WTC11 (cell line): Measurements from ENCODE around the gene C9orf153. TPM values are rescaled to one million over a fixed set of nuclear protein-coding genes. Genes with fewer than 3 reads are reported as not detected.
A peak's percentile ranks its signal among the peaks of the same experiment; 100 is the strongest.

ENCODE experiments used
- ATAC-seq: fragments of 200-7000 bp; cut with Tn5 transposase; 2 replicates; pipeline ENCODE4 v1.10.0; 2021; ENCODE audit warnings: mild to moderate bottlenecking, moderate library complexity
- CTCF ChIA-PET: fragments of 300-600 bp; sonication (Branson Sonifier 250); formaldehyde crosslinking; loops from one replicate; lab custom pipeline; 2021; ENCODE audit warnings: antibody characterized with exemption; lab: Charles Lee
- POLR2A ChIA-PET: fragments of 350-600 bp; sonication (Branson Sonifier 250); formaldehyde crosslinking; loops from one replicate; lab custom pipeline; 2021; ENCODE audit warnings: antibody characterized with exemption; lab: Charles Lee
- DNase-seq: peaks from one replicate; pipeline ENCODE4 v3.0.0; 2021; ENCODE audit warnings: low spot score
- H3K27ac Mint-ChIP-seq: 2 replicates; pipeline ENCODE4 v1.8.0; 2021; ENCODE audit warnings: mixed read lengths
- H3K27me3 Mint-ChIP-seq: 2 replicates; pipeline ENCODE4 v1.8.0; 2021; ENCODE audit warnings: low read depth, mild to moderate bottlenecking, moderate library complexity, mixed read lengths
- H3K36me3 Mint-ChIP-seq: 2 replicates; pipeline ENCODE4 v1.8.0; 2021; ENCODE audit warnings: mixed read lengths
- H3K4me1 Mint-ChIP-seq: 2 replicates; pipeline ENCODE4 v1.8.0; 2022; ENCODE audit warnings: mixed read lengths
- H3K4me3 Mint-ChIP-seq: 2 replicates; pipeline ENCODE4 v1.8.0; 2021; ENCODE audit warnings: mild to moderate bottlenecking, moderate library complexity, mixed read lengths
- H3K9me3 Mint-ChIP-seq: 2 replicates; pipeline ENCODE4 v1.8.0; 2021; ENCODE audit warnings: mixed read lengths
- ARID4B ChIP-seq: sonication (generic); formaldehyde crosslinking; IDR thresholded peaks from 2 replicates; pipeline ENCODE4 v1.8.0; 2023; ENCODE audit warnings: missing genetic modification reagents, mild to moderate bottlenecking, borderline replicate concordance
- CBFB ChIP-seq: sonication (generic); formaldehyde crosslinking; IDR thresholded peaks from 2 replicates; pipeline ENCODE4 v1.8.1; 2022; ENCODE audit warnings: mild to moderate bottlenecking, low read depth, missing genetic modification reagents
- CREM ChIP-seq: sonication (generic); formaldehyde crosslinking; IDR thresholded peaks from 2 replicates; pipeline ENCODE4 v1.8.1; 2022; ENCODE audit warnings: mild to moderate bottlenecking, missing genetic modification reagents, moderate library complexity
- CTCF ChIP-seq: fragments of 200-600 bp; IDR thresholded peaks from 2 replicates; pipeline ENCODE4 v1.8.0; 2022; ENCODE audit warnings: antibody characterized with exemption
- ESRRA ChIP-seq: sonication (generic); formaldehyde crosslinking; IDR thresholded peaks from 2 replicates; pipeline ENCODE4 v1.8.1; 2022; ENCODE audit warnings: mild to moderate bottlenecking, missing genetic modification reagents, borderline replicate concordance
- GABPB1 ChIP-seq: sonication (generic); formaldehyde crosslinking; IDR thresholded peaks from 2 replicates; pipeline ENCODE4 v1.8.1; 2023; ENCODE audit warnings: mild to moderate bottlenecking, missing genetic modification reagents
- GTF2I ChIP-seq: fragments of 250-450 bp; sonication (Bioruptor Pico); conservative IDR thresholded peaks from 2 replicates; pipeline ENCODE4 v1.4.0; 2021; ENCODE audit warnings: mild to moderate bottlenecking
- NFE2L1 ChIP-seq: sonication (generic); formaldehyde crosslinking; IDR thresholded peaks from 2 replicates; pipeline ENCODE4 v1.8.1; 2023; ENCODE audit warnings: missing genetic modification reagents
- NR1H2 ChIP-seq: sonication (generic); formaldehyde crosslinking; IDR thresholded peaks from 2 replicates; pipeline ENCODE4 v1.9.0; 2021; ENCODE audit warnings: mild to moderate bottlenecking, moderate library complexity, missing genetic modification reagents
- PREB ChIP-seq: sonication (generic); formaldehyde crosslinking; IDR thresholded peaks from 2 replicates; pipeline ENCODE4 v1.8.1; 2022; ENCODE audit warnings: mild to moderate bottlenecking, missing genetic modification reagents, moderate library complexity, borderline replicate concordance
- PRRX2 ChIP-seq: fragments of 250-450 bp; sonication (Bioruptor Pico); IDR thresholded peaks from 2 replicates; pipeline ENCODE4 v1.8.0; 2021; ENCODE audit warnings: mild to moderate bottlenecking
- SOX15 ChIP-seq: fragments of 250-450 bp; sonication (Bioruptor Pico); IDR thresholded peaks from 2 replicates; pipeline ENCODE4 v1.9.0; 2021; ENCODE audit warnings: mild to moderate bottlenecking
- TEAD1 ChIP-seq: sonication (generic); formaldehyde crosslinking; IDR thresholded peaks from 2 replicates; pipeline ENCODE4 v1.8.0; 2022; ENCODE audit warnings: mild to moderate bottlenecking, missing genetic modification reagents
- TEAD4 ChIP-seq: sonication (generic); formaldehyde crosslinking; IDR thresholded peaks from 2 replicates; pipeline ENCODE4 v1.8.0; 2022; ENCODE audit warnings: mild to moderate bottlenecking, missing genetic modification reagents
- ZNF232 ChIP-seq: sonication (generic); formaldehyde crosslinking; IDR thresholded peaks from 2 replicates; pipeline ENCODE4 v1.8.0; 2022; ENCODE audit warnings: mild to moderate bottlenecking, missing genetic modification reagents
- total RNA-seq: library from RNA; stranded (reverse); gene quantifications from 3 replicates; pipeline ENCODE4 v1.2.3, GENCODE V29; 2021
- TF ChIP-seq, protein P1 (sequence below): sonication (generic); formaldehyde crosslinking; IDR thresholded peaks from 2 replicates; pipeline ENCODE4 v1.8.1; 2022; ENCODE audit warnings: mild to moderate bottlenecking, moderate library complexity, missing genetic modification reagents
- TF ChIP-seq, protein P2 (sequence below): sonication (generic); formaldehyde crosslinking; IDR thresholded peaks from 2 replicates; pipeline ENCODE4 v1.8.1; 2023; ENCODE audit warnings: mild to moderate bottlenecking, missing genetic modification reagents

The C9orf153 gene
- total RNA-seq, 1 experiment from 2014 or later = not detected

DNA sequence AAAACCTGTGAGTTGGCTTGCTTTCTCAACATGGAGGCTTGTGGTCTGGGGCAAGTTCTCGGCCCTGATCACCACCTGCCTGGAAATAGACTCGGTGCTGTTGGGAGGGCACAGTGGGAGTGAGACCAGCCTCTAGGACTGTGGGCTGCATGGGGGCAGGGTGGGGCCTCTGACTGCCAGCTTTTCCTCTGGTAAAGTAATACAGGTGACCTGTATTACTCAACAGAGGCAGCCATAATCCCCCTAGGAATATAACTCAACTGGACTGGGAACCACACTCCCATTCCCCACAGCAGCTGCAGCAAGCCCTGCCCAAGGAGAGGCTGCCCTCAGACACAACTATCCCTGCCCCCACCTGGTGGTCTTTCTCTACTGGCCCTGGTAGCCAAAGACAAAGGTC lies 72.8 kb downstream of the C9orf153 start:
- Mint-ChIP-seq H3K4me1 (peaks cover 30% of the 10 kb centered on the region), H3K36me3 (peaks cover 9% of the 10 kb centered on the region), H3K9me3 (peaks cover 40% of the 10 kb centered on the region), H3K27ac (peak overlapping the region; percentile 33; the same call in 1 of the 2 replicates), H3K27me3 (peaks cover 4% of the 10 kb centered on the region), H3K4me3 (no peak overlapping the region)
- POLR2A ChIA-PET = no interaction called here
- CTCF ChIA-PET = interaction anchor here (1.0 to 2.9 kb wide), 7 partner anchors 15 to 151 kb away, joined by 3 to 18 read pairs (median 4); no protein-coding TSS in a partner anchor
- ATAC-seq = no peak
- no peak for TF ChIP-seq NR1H2 (CRISPR knock-in tag)
- no peak for TF ChIP-seq TEAD4
- TF ChIP-seq PRRX2 = no peak
- TF ChIP-seq ARID4B (CRISPR knock-in tag) = no peak
- TF ChIP-seq, protein P1, sequence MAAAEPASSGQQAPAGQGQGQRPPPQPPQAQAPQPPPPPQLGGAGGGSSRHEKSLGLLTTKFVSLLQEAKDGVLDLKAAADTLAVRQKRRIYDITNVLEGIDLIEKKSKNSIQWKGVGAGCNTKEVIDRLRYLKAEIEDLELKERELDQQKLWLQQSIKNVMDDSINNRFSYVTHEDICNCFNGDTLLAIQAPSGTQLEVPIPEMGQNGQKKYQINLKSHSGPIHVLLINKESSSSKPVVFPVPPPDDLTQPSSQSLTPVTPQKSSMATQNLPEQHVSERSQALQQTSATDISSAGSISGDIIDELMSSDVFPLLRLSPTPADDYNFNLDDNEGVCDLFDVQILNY (CRISPR knock-in tag) = no peak
- TF ChIP-seq, protein P2, sequence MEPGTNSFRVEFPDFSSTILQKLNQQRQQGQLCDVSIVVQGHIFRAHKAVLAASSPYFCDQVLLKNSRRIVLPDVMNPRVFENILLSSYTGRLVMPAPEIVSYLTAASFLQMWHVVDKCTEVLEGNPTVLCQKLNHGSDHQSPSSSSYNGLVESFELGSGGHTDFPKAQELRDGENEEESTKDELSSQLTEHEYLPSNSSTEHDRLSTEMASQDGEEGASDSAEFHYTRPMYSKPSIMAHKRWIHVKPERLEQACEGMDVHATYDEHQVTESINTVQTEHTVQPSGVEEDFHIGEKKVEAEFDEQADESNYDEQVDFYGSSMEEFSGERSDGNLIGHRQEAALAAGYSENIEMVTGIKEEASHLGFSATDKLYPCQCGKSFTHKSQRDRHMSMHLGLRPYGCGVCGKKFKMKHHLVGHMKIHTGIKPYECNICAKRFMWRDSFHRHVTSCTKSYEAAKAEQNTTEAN (CRISPR knock-in tag) = no peak
- DNase-seq = no peak

- no peak overlapping the region for H3K4me3 Mint-ChIP-seq
- H3K27me3 Mint-ChIP-seq = peaks cover 4% of the 10 kb centered on the region
- no peak for TF ChIP-seq GTF2I (CRISPR knock-in tag)
- TF ChIP-seq, protein P1 (CRISPR knock-in tag) = no peak
- TF ChIP-seq GABPB1 = no peak
- no peak for TF ChIP-seq CBFB (CRISPR knock-in tag)
- no peak for TF ChIP-seq ZNF232 (CRISPR knock-in tag)
- no peak for TF ChIP-seq ESRRA (CRISPR knock-in tag)
- TF ChIP-seq CTCF = no peak
- no peak for TF ChIP-seq PREB
- no peak for TF ChIP-seq NFE2L1 (CRISPR knock-in tag)
- no peak for TF ChIP-seq SOX15 (CRISPR knock-in tag)
- TF ChIP-seq CREM (CRISPR knock-in tag) = no peak
- no peak for TF ChIP-seq ARID4B (CRISPR knock-in tag)
- no peak for TF ChIP-seq TEAD1 (CRISPR knock-in tag)
- H3K9me3 Mint-ChIP-seq = peaks cover 32% of the 10 kb centered on the region
- no peak overlapping the region for H3K27ac Mint-ChIP-seq
- ATAC-seq (no peak), DNase-seq (no peak)
- ChIA-PET POLR2A (no interaction called here), CTCF (interaction anchor here (2.9 kb wide), 1 partner anchor 16 kb away, joined by 18 read pairs; no protein-coding TSS in a partner anchor)
- H3K36me3 Mint-ChIP-seq = peaks cover 9% of the 10 kb centered on the region
- H3K4me1 Mint-ChIP-seq = peaks cover 38% of the 10 kb centered on the region
Observed at GRCh38 chr9:86185872-86186271, 73.6 kb downstream of the C9orf153 start.
